ENCODE data around the gene FER.
"Not testable (repeated sequence)": the region's sequence is repeated elsewhere in the genome, so short reads cannot be mapped to it uniquely, and the experiment has no call there.

FER gene

GRCh38 chr5:108798513-108799265 is 51.0 kb downstream of the FER start:
- no peak for DNase-seq (ENCODE audit: low spot score)

- DNase-seq (ENCODE audit: low spot score) = no peak
These were observed 53.6 kb downstream of the FER start for GRCh38 chr5:108801301-108801700.

- no peak for DNase-seq (ENCODE audit: low spot score)
These were observed 54.1 kb downstream of the FER start for GRCh38 chr5:108801776-108802175.

GRCh38 chr5:108810717-108811116 is 63.0 kb downstream of the FER start:
- DNase-seq (ENCODE audit: low spot score) = no peak

- no peak for DNase-seq (ENCODE audit: low spot score)
These were observed 66.0 kb downstream of the FER start for GRCh38 chr5:108813673-108814072.

- DNase-seq (ENCODE audit: low spot score) = no peak
These were observed 66.9 kb downstream of the FER start for GRCh38 chr5:108814551-108814950.

GRCh38 chr5:108818613-108819272 is 71.0 kb downstream of the FER start:
- no peak for DNase-seq (ENCODE audit: low spot score)

GRCh38 chr5:108820983-108821382 is 73.3 kb downstream of the FER start:
- DNase-seq (ENCODE audit: low spot score) = no peak

GRCh38 chr5:108822211-108822947 is 74.7 kb downstream of the FER start:
- DNase-seq (ENCODE audit: low spot score) = no peak

GRCh38 chr5:108827131-108827530 is 79.4 kb downstream of the FER start:
- no peak for DNase-seq (ENCODE audit: low spot score)

GRCh38 chr5:108830705-108831276 is 83.1 kb downstream of the FER start:
- DNase-seq (ENCODE audit: low spot score) = no peak

GRCh38 chr5:108836492-108836891 is 88.8 kb downstream of the FER start:
- DNase-seq (ENCODE audit: low spot score) = no peak

- not testable (repeated sequence) for DNase-seq (ENCODE audit: low spot score)
These were observed 94.7 kb downstream of the FER start for GRCh38 chr5:108842260-108842941.

GRCh38 chr5:108851129-108851528 is 103.4 kb downstream of the FER start:
- DNase-seq (ENCODE audit: low spot score) = not testable (repeated sequence)

- DNase-seq (ENCODE audit: low spot score) = no peak
These were observed 110.2 kb downstream of the FER start for GRCh38 chr5:108857905-108858304.

- no peak for DNase-seq (ENCODE audit: low spot score)
These were observed 111.3 kb downstream of the FER start for GRCh38 chr5:108858959-108859358.

GRCh38 chr5:108862211-108862610 is 114.5 kb downstream of the FER start:
- no peak for DNase-seq (ENCODE audit: low spot score)

- not testable (repeated sequence) for DNase-seq (ENCODE audit: low spot score)
These were observed 118.4 kb downstream of the FER start for GRCh38 chr5:108866097-108866496.

- no peak for DNase-seq (ENCODE audit: low spot score)
These were observed 120.0 kb downstream of the FER start for GRCh38 chr5:108867656-108868055.

GRCh38 chr5:108869066-108869465 is 121.4 kb downstream of the FER start:
- DNase-seq (ENCODE audit: low spot score) = no peak

- no peak for DNase-seq (ENCODE audit: low spot score)
These were observed 128.8 kb downstream of the FER start for GRCh38 chr5:108876451-108876850.

- no peak for DNase-seq (ENCODE audit: low spot score)
These were observed 131.1 kb downstream of the FER start for GRCh38 chr5:108878756-108879155.
